ENCODE results near the gene C2CD2.

Gene C2CD2

DNA sequence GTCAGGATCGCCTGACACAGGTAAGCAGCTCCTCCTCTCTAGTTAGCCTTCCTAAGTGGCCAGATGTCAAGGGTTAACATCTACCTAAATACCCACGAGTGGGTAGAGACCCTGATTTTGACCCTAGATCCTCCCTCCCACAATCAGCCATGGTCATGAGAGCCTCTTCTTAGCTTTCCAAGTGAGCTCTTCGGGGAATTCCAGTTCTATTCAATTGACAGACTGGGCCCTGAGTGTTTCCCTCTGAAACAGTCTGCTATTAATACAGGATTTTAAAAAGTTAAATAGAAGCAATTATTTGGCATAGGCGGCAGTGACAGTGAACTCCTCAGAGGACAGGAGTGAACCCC, 28.1 kb downstream of the C2CD2 start:
- DNase-seq = no peak
- H3K27ac ChIP-seq (ENCODE audit: insufficient read depth, low read length, poor library complexity, severe bottlenecking) = peak overlapping the region; percentile 69
- no peaks in the 10 kb centered on the region for H3K36me3 ChIP-seq (ENCODE audit: control insufficient read depth, insufficient read depth, low read length)
- no peaks in the 10 kb centered on the region for H3K9me3 ChIP-seq (ENCODE audit: control insufficient read depth, low read length)
- peaks cover 4% of the 10 kb centered on the region for H3K4me1 ChIP-seq (ENCODE audit: control insufficient read depth, insufficient read depth, low read length, poor library complexity, severe bottlenecking)
- H3K27me3 ChIP-seq (replicated peaks; ENCODE audit: control insufficient read depth, insufficient read depth, low read length, poor library complexity, severe bottlenecking) = no peaks in the 10 kb centered on the region
- H3K4me3 ChIP-seq (ENCODE audit: insufficient read depth, low read depth, low read length, poor library complexity, severe bottlenecking) = peak overlapping the region; percentile 58

DNA sequence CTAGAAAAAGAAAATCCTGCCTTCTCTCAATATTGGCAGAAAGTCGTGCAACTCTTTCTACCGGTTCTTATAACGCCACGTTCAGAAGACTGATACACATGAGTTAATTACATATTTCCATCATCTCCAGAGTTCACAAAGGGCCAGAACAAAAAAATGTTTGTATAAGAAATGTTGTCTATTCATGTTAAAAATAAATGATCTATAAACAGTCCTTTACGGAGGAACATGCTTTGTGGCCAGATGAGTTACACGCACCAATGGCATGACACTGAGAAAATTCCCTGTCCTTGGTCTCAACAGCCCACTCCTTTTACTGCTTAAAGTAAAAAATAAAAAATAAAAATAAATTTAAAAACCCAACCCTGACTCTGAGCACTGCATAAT, 29.5 kb downstream of the C2CD2 start:
- H3K36me3 ChIP-seq (ENCODE audit: control insufficient read depth, insufficient read depth, low read length) = no peaks in the 10 kb centered on the region
- H3K9me3 ChIP-seq (ENCODE audit: control insufficient read depth, low read length) = no peaks in the 10 kb centered on the region
- H3K27me3 ChIP-seq (replicated peaks; ENCODE audit: control insufficient read depth, insufficient read depth, low read length, poor library complexity, severe bottlenecking) = no peaks in the 10 kb centered on the region
- H3K4me3 ChIP-seq (ENCODE audit: insufficient read depth, low read depth, low read length, poor library complexity, severe bottlenecking) = no peak overlapping the region
- H3K4me1 ChIP-seq (ENCODE audit: control insufficient read depth, insufficient read depth, low read length, poor library complexity, severe bottlenecking) = peaks cover 4% of the 10 kb centered on the region
- no peak for DNase-seq
- H3K27ac ChIP-seq (ENCODE audit: insufficient read depth, low read length, poor library complexity, severe bottlenecking) = no peak overlapping the region

DNA sequence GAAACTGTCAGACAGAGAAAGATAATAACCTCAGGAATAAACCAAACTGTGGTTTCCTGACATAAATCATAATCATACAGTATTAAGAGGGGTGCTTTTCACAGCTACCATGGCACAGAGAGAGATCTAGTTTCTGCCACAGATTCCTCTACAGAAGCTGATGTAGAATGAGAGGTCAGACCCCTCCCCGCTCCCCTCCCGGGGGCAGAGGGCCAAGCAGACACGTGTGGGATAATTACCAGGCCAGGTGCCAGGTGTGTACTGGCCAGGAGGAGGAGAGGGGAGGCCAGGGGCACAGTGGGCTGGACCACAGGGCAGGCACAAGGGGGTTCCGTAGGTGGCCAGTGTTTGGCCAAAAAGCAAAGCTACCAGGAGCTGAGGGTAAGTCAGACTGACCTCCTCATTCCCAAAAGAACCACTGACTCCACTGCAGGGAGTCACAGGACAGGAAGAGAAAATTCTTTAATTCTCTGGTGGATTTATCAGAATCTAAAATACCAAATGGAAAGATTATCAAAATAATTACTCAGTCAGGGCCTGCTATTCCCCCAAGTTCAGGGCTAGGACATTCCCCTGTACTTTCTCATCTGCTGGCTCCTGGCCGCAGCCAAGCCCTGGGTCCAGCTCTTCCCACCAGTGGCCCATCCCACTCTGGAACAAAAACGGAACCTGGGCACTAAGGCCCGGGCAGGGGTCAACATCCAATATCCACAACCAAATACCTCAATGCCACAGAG, 30.0 kb downstream of the C2CD2 start:
- Histone ChIP-seq H3K4me3 (ENCODE audit: insufficient read depth, low read depth, low read length, poor library complexity, severe bottlenecking) (no peak overlapping the region), H3K36me3 (ENCODE audit: control insufficient read depth, insufficient read depth, low read length) (no peaks in the 10 kb centered on the region), H3K9me3 (ENCODE audit: control insufficient read depth, low read length) (no peaks in the 10 kb centered on the region), H3K27me3 (replicated peaks; ENCODE audit: control insufficient read depth, insufficient read depth, low read length, poor library complexity, severe bottlenecking) (no peaks in the 10 kb centered on the region), H3K27ac (ENCODE audit: insufficient read depth, low read length, poor library complexity, severe bottlenecking) (no peak overlapping the region), H3K4me1 (ENCODE audit: control insufficient read depth, insufficient read depth, low read length, poor library complexity, severe bottlenecking) (peaks cover 4% of the 10 kb centered on the region)
- no peak for DNase-seq

DNA sequence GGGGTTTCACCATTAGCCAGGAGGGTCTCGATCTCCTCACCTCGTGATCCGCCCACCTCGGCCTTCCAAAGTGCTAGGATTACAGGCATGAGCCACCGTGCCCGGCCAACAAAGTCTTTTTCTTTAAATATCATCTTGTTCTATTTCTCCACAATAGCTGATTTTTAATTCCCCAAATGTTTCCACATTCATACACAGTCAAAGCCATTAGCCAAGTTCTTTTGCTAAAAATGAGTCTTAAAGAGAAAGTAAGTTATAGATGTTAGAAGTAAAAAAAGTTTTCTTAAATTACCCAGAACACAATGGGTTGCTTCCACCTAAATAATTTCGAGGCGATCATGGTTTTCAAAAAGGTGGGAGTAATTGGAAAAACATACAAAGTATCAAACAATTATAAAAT, 30.6 kb downstream of the C2CD2 start:
- Histone ChIP-seq H3K36me3 (ENCODE audit: control insufficient read depth, insufficient read depth, low read length) (peaks cover under 1% of the 10 kb centered on the region), H3K27me3 (replicated peaks; ENCODE audit: control insufficient read depth, insufficient read depth, low read length, poor library complexity, severe bottlenecking) (no peaks in the 10 kb centered on the region), H3K9me3 (ENCODE audit: control insufficient read depth, low read length) (no peaks in the 10 kb centered on the region), H3K4me1 (ENCODE audit: control insufficient read depth, insufficient read depth, low read length, poor library complexity, severe bottlenecking) (peaks cover 4% of the 10 kb centered on the region), H3K4me3 (ENCODE audit: insufficient read depth, low read depth, low read length, poor library complexity, severe bottlenecking) (no peak overlapping the region), H3K27ac (ENCODE audit: insufficient read depth, low read length, poor library complexity, severe bottlenecking) (no peak overlapping the region)
- DNase-seq = no peak

DNA sequence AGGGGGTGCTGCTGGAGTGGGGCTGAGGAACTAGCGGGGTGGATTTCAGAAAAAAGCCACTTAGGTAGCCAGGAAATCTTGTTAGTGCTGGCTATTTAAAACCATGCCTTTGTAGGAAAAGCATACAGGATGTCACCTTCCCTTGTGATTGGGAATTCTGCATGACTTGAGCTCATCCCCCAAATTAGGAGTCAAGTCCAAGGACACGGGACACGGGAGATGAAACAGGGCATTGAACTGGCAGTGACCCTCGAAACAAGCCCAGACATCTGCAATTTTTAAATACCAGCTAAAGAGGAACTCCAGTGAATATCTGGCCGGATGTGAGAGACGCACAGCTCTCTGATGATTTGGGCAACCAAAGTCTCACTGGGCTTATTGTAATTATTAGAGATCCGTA, 32.8 kb downstream of the C2CD2 start:
- Histone ChIP-seq H3K4me3 (ENCODE audit: insufficient read depth, low read depth, low read length, poor library complexity, severe bottlenecking) (no peak overlapping the region), H3K27me3 (replicated peaks; ENCODE audit: control insufficient read depth, insufficient read depth, low read length, poor library complexity, severe bottlenecking) (no peaks in the 10 kb centered on the region), H3K4me1 (ENCODE audit: control insufficient read depth, insufficient read depth, low read length, poor library complexity, severe bottlenecking) (peaks cover 4% of the 10 kb centered on the region), H3K9me3 (ENCODE audit: control insufficient read depth, low read length) (no peaks in the 10 kb centered on the region), H3K36me3 (ENCODE audit: control insufficient read depth, insufficient read depth, low read length) (peaks cover 16% of the 10 kb centered on the region), H3K27ac (ENCODE audit: insufficient read depth, low read length, poor library complexity, severe bottlenecking) (no peak overlapping the region)
- DNase-seq = no peak

DNA sequence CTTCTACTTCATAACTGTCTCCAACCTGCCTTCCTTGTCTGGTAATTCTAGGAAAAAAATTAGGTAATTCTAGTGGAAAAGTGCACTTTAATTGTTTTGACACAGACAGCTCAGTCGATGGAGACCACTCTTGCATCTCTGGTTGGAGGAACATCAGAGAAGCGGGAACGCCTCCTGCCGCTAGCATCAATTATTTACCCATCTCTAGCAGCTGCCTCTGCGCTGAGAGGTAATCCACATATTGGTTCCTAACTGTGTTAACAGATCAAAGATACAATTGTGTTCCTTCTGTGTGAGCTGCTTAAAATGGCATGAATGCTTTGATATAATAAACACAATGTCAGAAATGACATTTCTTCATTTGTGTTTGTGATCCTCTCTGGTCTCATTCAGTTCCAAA, 33.3 kb downstream of the C2CD2 start:
- Histone ChIP-seq H3K36me3 (ENCODE audit: control insufficient read depth, insufficient read depth, low read length) (peaks cover 16% of the 10 kb centered on the region), H3K27me3 (replicated peaks; ENCODE audit: control insufficient read depth, insufficient read depth, low read length, poor library complexity, severe bottlenecking) (no peaks in the 10 kb centered on the region), H3K4me1 (ENCODE audit: control insufficient read depth, insufficient read depth, low read length, poor library complexity, severe bottlenecking) (peaks cover under 1% of the 10 kb centered on the region), H3K27ac (ENCODE audit: insufficient read depth, low read length, poor library complexity, severe bottlenecking) (no peak overlapping the region), H3K9me3 (ENCODE audit: control insufficient read depth, low read length) (no peaks in the 10 kb centered on the region), H3K4me3 (ENCODE audit: insufficient read depth, low read depth, low read length, poor library complexity, severe bottlenecking) (no peak overlapping the region)
- no peak for DNase-seq

DNA sequence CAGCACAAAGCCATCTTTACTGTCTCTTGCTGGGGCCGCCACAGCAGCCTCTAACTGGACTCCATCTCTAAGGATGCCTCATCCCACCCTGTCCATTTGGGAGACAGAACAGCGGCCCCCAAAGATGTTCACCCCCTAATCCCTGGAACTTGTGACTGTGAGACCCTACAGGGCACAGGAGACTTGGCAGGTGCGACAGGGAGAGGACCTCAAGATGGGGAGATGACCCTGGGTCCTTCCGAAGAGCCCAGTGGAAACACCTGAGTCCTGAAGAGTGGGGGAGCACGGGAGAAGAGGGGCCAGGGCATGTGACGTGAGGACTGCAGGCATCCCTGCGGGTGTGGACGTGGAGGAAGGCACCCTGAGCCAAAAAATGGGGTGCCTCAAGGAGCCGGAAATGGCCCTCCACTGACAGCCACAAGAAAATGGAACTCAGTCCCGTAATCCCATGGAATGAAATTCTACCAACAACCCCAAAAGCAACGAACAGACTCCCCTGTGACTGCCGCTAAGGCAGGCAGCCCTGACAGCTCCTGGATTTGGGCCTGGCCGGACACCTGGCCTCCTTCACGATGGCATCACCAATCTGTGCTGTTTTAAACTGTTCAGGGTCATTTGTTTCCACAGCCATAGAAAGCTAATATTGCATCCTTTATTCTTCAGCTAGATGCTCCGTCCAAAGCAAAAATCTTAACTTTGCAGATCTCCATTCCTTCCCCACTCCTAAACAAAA, 34.0 kb downstream of the C2CD2 start:
- DNase-seq = no peak
- Histone ChIP-seq H3K9me3 (ENCODE audit: control insufficient read depth, low read length) (no peaks in the 10 kb centered on the region), H3K4me1 (ENCODE audit: control insufficient read depth, insufficient read depth, low read length, poor library complexity, severe bottlenecking) (no peaks in the 10 kb centered on the region), H3K27ac (ENCODE audit: insufficient read depth, low read length, poor library complexity, severe bottlenecking) (no peak overlapping the region), H3K4me3 (ENCODE audit: insufficient read depth, low read depth, low read length, poor library complexity, severe bottlenecking) (no peak overlapping the region), H3K27me3 (replicated peaks; ENCODE audit: control insufficient read depth, insufficient read depth, low read length, poor library complexity, severe bottlenecking) (no peaks in the 10 kb centered on the region), H3K36me3 (ENCODE audit: control insufficient read depth, insufficient read depth, low read length) (peaks cover 19% of the 10 kb centered on the region)

DNA sequence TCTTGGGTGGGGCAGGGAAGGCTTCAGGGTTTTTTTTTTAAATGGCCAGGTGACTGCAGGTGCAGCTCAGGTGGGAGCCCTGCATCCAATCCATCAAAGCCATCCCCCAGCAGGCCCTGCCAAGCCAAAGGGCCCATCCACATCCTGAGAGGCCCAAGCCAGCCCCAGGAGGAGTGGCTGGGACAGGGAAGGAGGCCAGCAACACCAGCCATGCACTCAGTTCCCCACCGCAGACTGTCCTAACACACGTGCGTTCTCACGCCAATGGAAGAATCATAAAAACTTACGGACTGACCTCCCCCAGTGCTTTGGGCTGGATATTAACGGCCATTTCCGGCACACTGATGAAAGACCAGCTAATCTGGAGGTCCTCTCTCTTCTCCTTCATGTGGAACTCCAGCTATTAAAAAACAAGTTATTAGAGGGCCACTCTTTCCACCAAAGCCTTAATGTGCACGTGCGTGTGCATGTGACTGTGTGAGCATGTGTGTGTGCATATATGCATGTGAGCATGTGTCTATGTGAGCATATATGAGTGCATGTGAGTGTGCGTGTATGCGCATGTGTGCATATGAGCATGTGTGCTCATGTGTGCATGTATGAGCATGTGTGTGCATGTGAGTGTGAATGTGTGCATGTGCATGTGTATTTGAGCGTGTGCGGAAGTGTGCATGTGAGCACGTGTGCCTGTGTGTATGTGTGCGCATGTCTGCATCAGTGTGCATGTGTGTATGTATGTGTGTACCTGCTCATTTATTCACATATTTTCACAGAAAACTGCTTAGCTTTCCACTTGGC, 35.1 kb downstream of the C2CD2 start:
- no peaks in the 10 kb centered on the region for H3K9me3 ChIP-seq (ENCODE audit: control insufficient read depth, low read length)
- H3K4me3 ChIP-seq (ENCODE audit: insufficient read depth, low read depth, low read length, poor library complexity, severe bottlenecking) = no peak overlapping the region
- DNase-seq = no peak
- peaks cover 25% of the 10 kb centered on the region for H3K36me3 ChIP-seq (ENCODE audit: control insufficient read depth, insufficient read depth, low read length)
- no peaks in the 10 kb centered on the region for H3K4me1 ChIP-seq (ENCODE audit: control insufficient read depth, insufficient read depth, low read length, poor library complexity, severe bottlenecking)
- H3K27me3 ChIP-seq (replicated peaks; ENCODE audit: control insufficient read depth, insufficient read depth, low read length, poor library complexity, severe bottlenecking) = no peaks in the 10 kb centered on the region
- no peak overlapping the region for H3K27ac ChIP-seq (ENCODE audit: insufficient read depth, low read length, poor library complexity, severe bottlenecking)

DNA sequence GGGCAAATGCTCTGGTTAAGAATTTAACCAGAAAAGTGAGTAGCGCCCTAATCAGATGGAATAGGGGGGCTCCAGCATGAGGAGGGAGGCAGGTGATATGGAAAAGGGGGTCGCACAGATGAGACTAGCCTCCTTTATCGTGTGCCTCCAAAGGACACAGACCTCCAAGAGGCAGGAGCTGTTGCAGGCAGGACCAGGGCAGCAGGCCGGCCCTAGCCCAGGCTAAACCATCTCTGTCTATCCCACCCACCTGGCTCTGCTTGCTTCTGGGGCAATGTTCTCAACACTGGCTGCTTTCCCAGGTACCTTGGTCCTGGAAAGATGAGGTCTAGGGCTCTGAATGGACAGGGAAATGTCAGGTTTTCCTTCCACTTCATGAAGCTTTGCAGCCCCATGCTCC, 36.3 kb downstream of the C2CD2 start:
- no peaks in the 10 kb centered on the region for H3K27me3 ChIP-seq (replicated peaks; ENCODE audit: control insufficient read depth, insufficient read depth, low read length, poor library complexity, severe bottlenecking)
- H3K36me3 ChIP-seq (ENCODE audit: control insufficient read depth, insufficient read depth, low read length) = peaks cover 25% of the 10 kb centered on the region
- no peak for DNase-seq

DNA sequence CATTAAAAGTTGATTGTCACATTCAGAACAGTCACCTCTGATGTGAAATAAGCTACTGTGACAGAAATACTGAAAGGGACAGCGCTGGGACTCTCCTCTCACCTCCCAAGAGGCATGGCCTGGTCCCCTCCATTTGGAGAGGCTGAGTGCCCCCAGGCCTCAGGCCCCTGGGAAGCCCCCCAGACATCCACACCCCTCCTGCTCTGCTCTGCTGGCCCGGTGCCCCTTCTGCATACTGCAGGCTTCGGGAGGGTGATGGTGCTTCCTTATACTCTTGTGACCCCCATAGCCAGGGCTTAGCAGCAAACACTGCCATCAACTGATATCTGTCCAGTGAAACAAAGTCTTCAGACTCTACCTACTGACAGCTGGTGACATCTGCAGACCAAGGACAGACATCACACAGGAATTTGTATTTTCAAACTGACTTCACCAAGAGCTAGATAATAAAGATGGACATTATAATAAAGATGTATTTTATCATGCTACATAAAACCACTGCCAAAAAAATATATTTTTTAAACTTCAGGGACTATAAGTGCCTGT, 36.9 kb downstream of the C2CD2 start:
- Histone ChIP-seq H3K9me3 (ENCODE audit: control insufficient read depth, low read length) (no peaks in the 10 kb centered on the region), H3K36me3 (ENCODE audit: control insufficient read depth, insufficient read depth, low read length) (peaks cover 25% of the 10 kb centered on the region), H3K27ac (ENCODE audit: insufficient read depth, low read length, poor library complexity, severe bottlenecking) (no peak overlapping the region), H3K27me3 (replicated peaks; ENCODE audit: control insufficient read depth, insufficient read depth, low read length, poor library complexity, severe bottlenecking) (no peaks in the 10 kb centered on the region), H3K4me1 (ENCODE audit: control insufficient read depth, insufficient read depth, low read length, poor library complexity, severe bottlenecking) (no peaks in the 10 kb centered on the region), H3K4me3 (ENCODE audit: insufficient read depth, low read depth, low read length, poor library complexity, severe bottlenecking) (no peak overlapping the region)
- no peak for DNase-seq

More for the DNA sequence above, 36.3 kb downstream of the C2CD2 start:
- Histone ChIP-seq H3K4me1 (ENCODE audit: control insufficient read depth, insufficient read depth, low read length, poor library complexity, severe bottlenecking) (no peaks in the 10 kb centered on the region), H3K27ac (ENCODE audit: insufficient read depth, low read length, poor library complexity, severe bottlenecking) (no peak overlapping the region), H3K4me3 (ENCODE audit: insufficient read depth, low read depth, low read length, poor library complexity, severe bottlenecking) (no peak overlapping the region), H3K9me3 (ENCODE audit: control insufficient read depth, low read length) (no peaks in the 10 kb centered on the region)

All from effector memory CD4-positive, alpha-beta T cell (primary cell).